Endothelial cell of umbilical vein (primary cell): ENCODE results near the gene ASIC4. TPM values are rescaled to one million over a fixed set of nuclear protein-coding genes. Genes with fewer than 3 reads are reported as not detected.

ENCODE experiments used
- BruUV-seq: library from RNA; stranded (reverse); fragments of 400-500 nt; replicated peaks from 2 replicates; lab custom pipeline; 2021; lab: Mats Ljungman, UMichigan
- CTCF ChIA-PET: fragments of 300-600, 350-600 bp; sonication (Branson Sonifier 250); formaldehyde crosslinking; loops from one replicate; lab custom pipeline; 2021; ENCODE audit warnings: antibody characterized with exemption, inconsistent platforms; lab: Charles Lee
- POLR2A ChIA-PET: fragments of 300-600, 350-600 bp; sonication (Branson Sonifier 250); formaldehyde crosslinking; loops from one replicate; lab custom pipeline; 2021; ENCODE audit warnings: antibody characterized with exemption, inconsistent platforms; lab: Charles Lee
- DNase-seq: peaks from one replicate; pipeline ENCODE4 v3.0.0-alpha.2; 2011; ENCODE audit warnings: low read depth, low spot score
- FAIRE-seq: peaks from 2 replicates; lab custom pipeline; 2011; peaks lifted over from hg19 to GRCh38; lab: Jason Lieb, UNC
- H2AFZ ChIP-seq: 2 replicates; pipeline ENCODE4 v1.6.0; 2012; ENCODE audit warnings: low read depth, low read length, control low read depth, inconsistent platforms
- H3K27ac ChIP-seq: 2 replicates; pipeline ENCODE4 v1.5.1; 2011; ENCODE audit warnings: low read depth, mild to moderate bottlenecking, control low read depth, low read length, moderate library complexity; ENCODE audit not compliant: insufficient read depth
- H3K27me3 ChIP-seq, 2 experiments: 2 replicates each; pipeline versions ENCODE4 v1.6.0 to v1.6.1; 2011; ENCODE audit warnings: low read length in 2 of 2, mixed read lengths in 1 of 2; ENCODE audit not compliant: control insufficient read depth in 2 of 2, insufficient read depth in 2 of 2
- H3K36me3 ChIP-seq, 2 experiments: 2 replicates in 1 of 2; 3 replicates in 1 of 2; pipeline ENCODE4 v1.5.1; 2011; ENCODE audit warnings: low read length in 2 of 2, mild to moderate bottlenecking in 1 of 2, moderate library complexity in 1 of 2; ENCODE audit not compliant: control insufficient read depth in 2 of 2, insufficient read depth in 2 of 2; ENCODE audit errors: extremely low read depth in 1 of 2
- H3K4me1 ChIP-seq: 3 replicates; pipeline ENCODE4 v1.5.1; 2011; ENCODE audit warnings: mild to moderate bottlenecking, low read length; ENCODE audit not compliant: control insufficient read depth, insufficient read depth; ENCODE audit errors: extremely low read depth
- H3K4me2 ChIP-seq: 2 replicates; pipeline ENCODE4 v1.6.1; 2011; ENCODE audit warnings: low read length, control low read depth, mixed read lengths; ENCODE audit not compliant: insufficient read depth
- H3K4me3 ChIP-seq, 3 experiments: fragments of 200-600 bp in 1 of 3; sonication (generic), shearing (Covaris generic) in 1 of 3; replicated peaks in 1 of 3; 2 replicates each; pipeline ENCODE4 v1.5.1; 2011 to 2016; ENCODE audit warnings: control low read depth in 3 of 3, low read length in 3 of 3, mild to moderate bottlenecking in 2 of 3, inconsistent platforms in 1 of 3, low read depth in 1 of 3, moderate library complexity in 1 of 3; ENCODE audit not compliant: insufficient read depth in 1 of 3
- H3K79me2 ChIP-seq: 2 replicates; pipeline ENCODE4 v1.6.0; 2012; ENCODE audit warnings: low read length, inconsistent platforms; ENCODE audit not compliant: control insufficient read depth, insufficient read depth
- H3K9ac ChIP-seq: replicated peaks from 2 replicates; pipeline ENCODE3; 2011; ENCODE audit warnings: low read length, control low read depth; ENCODE audit not compliant: insufficient read depth; ENCODE audit errors: extremely low read depth
- H3K9me1 ChIP-seq: replicated peaks from 3 replicates; pipeline ENCODE4 v1.6.0; 2011; ENCODE audit warnings: mild to moderate bottlenecking, low read length; ENCODE audit not compliant: control insufficient read depth, insufficient read depth; ENCODE audit errors: extremely low read depth
- H3K9me3 ChIP-seq: replicated peaks from 2 replicates; pipeline ENCODE4 v1.5.1; 2012; ENCODE audit warnings: low read length, inconsistent platforms; ENCODE audit not compliant: control insufficient read depth, insufficient read depth
- H4K20me1 ChIP-seq: replicated peaks from 2 replicates; pipeline ENCODE3; 2011; ENCODE audit warnings: mild to moderate bottlenecking, low read length; ENCODE audit not compliant: control insufficient read depth, insufficient read depth; ENCODE audit errors: extremely low read depth
- CTCF ChIP-seq, 2 donors: IDR thresholded peaks; 1 replicate in 1 of 2; 2 replicates in 1 of 2; pipeline ENCODE4 v1.5.1; 2011; ENCODE audit warnings: low read length in 2 of 2, mild to moderate bottlenecking in 2 of 2, moderate library complexity in 2 of 2, control low read depth in 1 of 2, inconsistent platforms in 1 of 2, low read depth in 1 of 2; ENCODE audit not compliant: insufficient read depth in 1 of 2; ENCODE audit errors: extremely low read depth in 1 of 2
- EZH2 ChIP-seq: IDR thresholded peaks from 2 replicates; pipeline ENCODE4 v1.6.1; 2012; ENCODE audit warnings: borderline replicate concordance, low read depth, mild to moderate bottlenecking, moderate library complexity, low read length, inconsistent platforms; ENCODE audit not compliant: severe bottlenecking
- FOS ChIP-seq: IDR thresholded peaks from 2 replicates; pipeline ENCODE4 v1.6.1; 2011; ENCODE audit warnings: mild to moderate bottlenecking, low read length, moderate library complexity, borderline replicate concordance; ENCODE audit not compliant: insufficient read depth
- JUN ChIP-seq: IDR thresholded peaks from 2 replicates; pipeline ENCODE4 v1.6.1; 2011; ENCODE audit warnings: borderline replicate concordance, low read depth; ENCODE audit not compliant: insufficient read length, insufficient read depth
- MYC ChIP-seq: IDR thresholded peaks from one replicate; pipeline ENCODE4 v1.6.1; 2011; ENCODE audit warnings: mild to moderate bottlenecking, low read depth, low read length
- POLR2A ChIP-seq: IDR thresholded peaks from 2 replicates; pipeline ENCODE4 v1.6.1; 2012; ENCODE audit warnings: low read depth, mild to moderate bottlenecking, control low read depth, low read length
- dilution Hi-C: fragments of 300-500 bp; cut with MboI; formaldehyde crosslinking; loops from one replicate; pipeline ENCODE4 v1.15.0; 2019; ENCODE audit warnings: low sequenced_read_pairs; ENCODE audit not compliant: extremely low pct_ligation_motif_present
- intact Hi-C: fragments of 100-400 bp; cut with micrococcal nuclease; formaldehyde crosslinking; loops from one replicate; pipeline ENCODE4 v1.10.0; 2022
- polyA plus RNA-seq, 4 experiments: library from polyadenylated mRNA; depleted of rRNA in 3 of 4; stranded (reverse) in 3 of 4; unstranded in 1 of 4; fragments of >200 nt; gene quantifications; 2 replicates each; pipeline versions ENCODE4 v1.2.1 to v1.2.3, GENCODE V29; 2011 to 2012; ENCODE audit warnings: missing spikeins in 1 of 4
- total RNA-seq: library from RNA; stranded (reverse); gene quantifications from 2 replicates; pipeline ENCODE4 v1.2.3, GENCODE V29; 2021
- TF ChIP-seq, protein P1 (sequence below): IDR thresholded peaks from 2 replicates; pipeline ENCODE4 v1.6.1; 2011; ENCODE audit not compliant: insufficient read depth, insufficient read length

ASIC4 gene
- total and polyA plus RNA-seq, 2 donors (not counting 3 experiments of a cell fraction or from before 2014, with no cell fraction given): not detected

DNA sequence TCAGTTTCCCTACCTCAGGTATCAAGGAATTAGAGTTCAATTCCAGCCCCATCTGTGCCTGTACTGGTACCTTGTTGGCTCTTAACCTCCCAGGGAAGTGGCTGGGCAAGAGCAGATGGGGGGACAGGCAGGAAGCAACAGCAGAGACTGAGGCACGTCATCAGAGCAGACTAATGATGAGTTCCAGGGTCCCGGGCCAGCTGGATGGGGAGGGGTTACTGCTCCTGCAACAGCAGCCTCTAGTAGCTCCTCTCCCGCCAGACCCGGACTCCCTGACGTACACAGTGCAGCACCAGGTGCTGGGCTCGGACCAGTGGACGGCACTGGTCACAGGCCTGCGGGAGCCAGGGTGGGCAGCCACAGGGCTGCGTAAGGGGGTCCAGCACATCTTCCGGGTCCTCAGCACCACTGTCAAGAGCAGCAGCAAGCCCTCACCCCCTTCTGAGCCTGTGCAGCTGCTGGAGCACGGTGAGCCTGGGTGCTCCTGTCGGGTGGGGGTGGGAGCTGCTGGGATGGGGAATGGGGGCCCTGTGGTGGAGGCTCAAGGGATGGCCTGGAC is 41.6 kb upstream of the ASIC4 start:
- Histone ChIP-seq H3K9me1 (no peaks in the 10 kb centered on the region), H3K27me3 (no peaks in the 10 kb centered on the region), H3K9ac (no peak overlapping the region), H3K9me3 (no peaks in the 10 kb centered on the region), H3K79me2 (no peaks in the 10 kb centered on the region), H3K4me2 (no peak overlapping the region), H3K4me3 (no peak overlapping the region), H2AFZ (no peak overlapping the region), H3K27ac (no peak overlapping the region), H3K4me1 (no peaks in the 10 kb centered on the region), H4K20me1 (no peaks in the 10 kb centered on the region), H3K36me3 (no peaks in the 10 kb centered on the region)
- BruUV-seq: no TSS peak
- TF ChIP-seq EZH2 (no peak), POLR2A (no peak), JUN (no peak), CTCF (IDR thresholded peaks at IDR 0.05; ENCODE audit: extremely low read depth in 1 of 2, insufficient read depth in 1 of 2, low read depth in 1 of 2, low read length in 2 of 2) (no peak), MYC (no peak), FOS (no peak)
- TF ChIP-seq, protein P1, sequence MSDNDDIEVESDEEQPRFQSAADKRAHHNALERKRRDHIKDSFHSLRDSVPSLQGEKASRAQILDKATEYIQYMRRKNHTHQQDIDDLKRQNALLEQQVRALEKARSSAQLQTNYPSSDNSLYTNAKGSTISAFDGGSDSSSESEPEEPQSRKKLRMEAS: no peak
- FAIRE-seq: no peak
- ChIA-PET CTCF (interaction anchor here (0.8 to 7.0 kb wide), 7 partner anchors 9 to 68 kb away, joined by 3 to 115 read pairs (median 4); a partner anchor contains a TSS), POLR2A (interaction anchor here (0.6 kb wide), 1 partner anchor 211 kb away, joined by 12 read pairs; no protein-coding TSS in a partner anchor)
- dilution Hi-C loops: no loop called here
- intact Hi-C loops: no loop called here
- no peak for DNase-seq
